Measurements from ENCODE around the gene KANK3. TPM values are rescaled to one million over a fixed set of nuclear protein-coding genes. Genes with fewer than 3 reads are reported as not detected.

KANK3 gene
- total and polyA plus RNA-seq, 12 donors: 0.38 to 27.8 (median 18.4) TPM

GRCh38 chr19:8321986-8322637 is 20.9 kb downstream of the KANK3 start:
- Histone ChIP-seq H3K27ac (peak overlapping the region in 4 of 5 donors; percentile 69 to 95 (median 92)), H3K9me3 (replicated peaks in 1 of 3) (no peaks in the 10 kb centered on the region), H3K4me1 (replicated peaks in 1 of 2) (peaks cover 17 to 32% of the 10 kb centered on the region in 2 donors), H3K27me3 (no peaks in the 10 kb centered on the region), H3K4me3 (peak overlapping the region; percentile 28 to 94 (median 78)), H3K36me3 (replicated peaks in 1 of 2) (peaks cover 0 to 14% of the 10 kb centered on the region in 2 donors)
- intact Hi-C loops (cut with DNase I): no loop called here
- no peak for DNase-seq
- 15 to 30% (median 19%) methylated on average over 25 to 30 of the region's 30 CpGs for WGBS, 4 donors
- TF ChIP-seq, protein P1, sequence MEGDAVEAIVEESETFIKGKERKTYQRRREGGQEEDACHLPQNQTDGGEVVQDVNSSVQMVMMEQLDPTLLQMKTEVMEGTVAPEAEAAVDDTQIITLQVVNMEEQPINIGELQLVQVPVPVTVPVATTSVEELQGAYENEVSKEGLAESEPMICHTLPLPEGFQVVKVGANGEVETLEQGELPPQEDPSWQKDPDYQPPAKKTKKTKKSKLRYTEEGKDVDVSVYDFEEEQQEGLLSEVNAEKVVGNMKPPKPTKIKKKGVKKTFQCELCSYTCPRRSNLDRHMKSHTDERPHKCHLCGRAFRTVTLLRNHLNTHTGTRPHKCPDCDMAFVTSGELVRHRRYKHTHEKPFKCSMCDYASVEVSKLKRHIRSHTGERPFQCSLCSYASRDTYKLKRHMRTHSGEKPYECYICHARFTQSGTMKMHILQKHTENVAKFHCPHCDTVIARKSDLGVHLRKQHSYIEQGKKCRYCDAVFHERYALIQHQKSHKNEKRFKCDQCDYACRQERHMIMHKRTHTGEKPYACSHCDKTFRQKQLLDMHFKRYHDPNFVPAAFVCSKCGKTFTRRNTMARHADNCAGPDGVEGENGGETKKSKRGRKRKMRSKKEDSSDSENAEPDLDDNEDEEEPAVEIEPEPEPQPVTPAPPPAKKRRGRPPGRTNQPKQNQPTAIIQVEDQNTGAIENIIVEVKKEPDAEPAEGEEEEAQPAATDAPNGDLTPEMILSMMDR (IDR thresholded peaks at IDR 0.05): no peak
- TF ChIP-seq POLR2A (IDR thresholded peaks at IDR 0.05): no peak

DNA sequence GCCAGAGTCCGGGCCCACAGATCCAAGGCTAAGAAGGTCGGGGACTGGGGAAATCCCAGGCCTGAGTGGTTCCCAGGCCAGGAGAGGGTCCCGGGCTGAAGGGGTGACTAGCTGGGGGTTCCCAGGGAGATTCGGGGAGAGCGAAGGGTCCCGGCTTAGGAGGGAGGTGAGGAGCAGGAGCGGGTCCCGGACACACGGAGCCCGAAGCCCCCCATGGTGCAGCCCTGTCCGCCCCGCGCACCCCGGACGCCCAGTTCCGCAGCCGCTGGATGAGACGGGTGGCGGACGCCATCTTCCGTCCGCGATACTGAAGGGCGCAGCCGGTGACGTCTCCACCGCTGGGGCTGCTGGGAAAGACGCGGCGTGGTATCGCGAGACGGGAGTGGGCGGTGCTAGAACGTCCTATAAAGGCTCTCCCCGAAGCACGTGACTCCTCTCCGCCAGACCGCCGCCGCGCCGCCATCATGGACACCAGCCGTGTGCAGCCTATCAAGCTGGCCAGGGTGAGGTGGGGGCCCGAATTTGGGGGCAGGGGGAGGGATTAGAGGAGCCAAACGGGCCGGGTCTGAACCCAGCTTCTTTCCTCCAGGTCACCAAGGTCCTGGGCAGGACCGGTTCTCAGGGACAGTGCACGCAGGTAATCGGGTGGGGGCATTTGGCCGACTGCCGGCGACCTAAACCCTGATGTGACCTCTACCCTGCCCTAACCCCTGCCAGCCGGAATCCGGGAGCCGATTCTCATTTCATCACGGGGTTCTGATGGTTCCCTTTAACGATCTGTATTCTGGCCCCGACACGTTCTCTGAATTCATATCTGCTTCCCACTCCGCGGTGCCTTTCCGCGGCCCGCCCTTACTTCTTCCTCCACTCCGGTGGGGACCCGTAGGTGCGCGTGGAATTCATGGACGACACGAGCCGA is 21.7 kb downstream of the KANK3 start, which contains the start of the genes NDUFA7 and RPS28:
Gene NDUFA7, minus strand, starts transcription at position 309 of the 919 bp plus-strand sequence. Its CDS starts 17 bp downstream, at position 292.
Gene RPS28, plus strand, starts transcription at position 430 of the 919 bp plus-strand sequence. Its CDS starts 35 bp downstream, at position 465.
- H3K36me3 ChIP-seq (replicated peaks in 1 of 2): peaks cover 0 to 14% of the 10 kb centered on the region in 2 donors
- peaks cover 17 to 32% of the 10 kb centered on the region in 2 donors for H3K4me1 ChIP-seq (replicated peaks in 1 of 2)
- H3K27ac ChIP-seq: peak within 1 kb of the TSS; percentile 20 to 95 (median 92)
- H3K27me3 ChIP-seq: no peaks in the 10 kb centered on the region
- H3K4me3 ChIP-seq: peak within 1 kb of the TSS; percentile 49 to 94 (median 78)
- intact Hi-C loops (cut with DNase I): no loop called here
- TF ChIP-seq POLR2A (IDR thresholded peaks at IDR 0.05): peak; percentile 86 to 97
- TF ChIP-seq, protein P1 (IDR thresholded peaks at IDR 0.05): peak in 5 of 6 experiments; percentile 9 to 41 (median 31)
- DNase-seq: peak; percentile 95 to 99 (median 98)
- H3K9me3 ChIP-seq (replicated peaks in 1 of 3): no peaks in the 10 kb centered on the region
- WGBS, 4 donors: 0 to 1% (median 0%) methylated on average over 9 to 72 of the region's 72 CpGs

GRCh38 chr19:8320564-8321066 is 22.4 kb downstream of the KANK3 start:
- intact Hi-C loops (cut with DNase I): no loop called here
- H3K27me3 ChIP-seq: no peaks in the 10 kb centered on the region
- peak overlapping the region; percentile 49 to 94 (median 78) for H3K4me3 ChIP-seq
- peak overlapping the region; percentile 20 to 95 (median 92) for H3K27ac ChIP-seq
- H3K4me1 ChIP-seq (replicated peaks in 1 of 2): peaks cover 17 to 32% of the 10 kb centered on the region in 2 donors
- TF ChIP-seq, protein P1 (IDR thresholded peaks at IDR 0.05): no peak
- no peak for TF ChIP-seq POLR2A (IDR thresholded peaks at IDR 0.05)
- 2 to 3% (median 2%) methylated on average over 11 to 16 of the region's 16 CpGs for WGBS, 4 donors
- peaks cover 0 to 20% of the 10 kb centered on the region in 2 donors for H3K36me3 ChIP-seq (replicated peaks in 1 of 2)
- DNase-seq: peak in 2 of 7 donors; percentile 28 to 37
- H3K9me3 ChIP-seq (replicated peaks in 1 of 3): no peaks in the 10 kb centered on the region

Measured in adrenal gland (tissue), 12 donors.